Stimulated activated CD4-positive, alpha-beta T cell treated with anti-CD3 and anti-CD28 coated beads, TNF-alpha, amount 100 ng/mL, for 48 hours (primary cell): Measurements from ENCODE around the gene LRMDA.

Source experiments
- DNase-seq, 3 donors: peaks; one replicate each; pipeline ENCODE4 v3.0.0-alpha.2; 2020; ENCODE audit warnings: low read depth in 3 of 3

The LRMDA gene

DNA sequence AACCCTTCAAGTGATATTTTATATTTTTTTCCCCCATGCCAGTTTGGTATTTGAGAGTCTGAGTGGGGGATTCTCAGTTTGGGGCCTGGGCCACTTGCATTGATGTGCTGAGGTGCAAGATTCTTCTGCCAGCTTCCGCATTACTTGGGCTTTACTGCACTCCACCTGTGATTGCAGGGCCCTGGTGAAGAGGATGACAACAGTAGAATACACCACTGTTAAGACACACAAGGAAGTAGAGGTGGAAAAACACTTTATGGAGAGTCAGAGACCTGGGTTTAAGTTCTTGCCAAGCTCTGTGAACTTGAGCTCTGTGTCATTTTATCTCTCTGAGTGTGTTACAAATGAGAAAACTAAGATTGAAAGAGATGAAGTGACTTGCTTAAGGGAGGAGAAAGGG lies 209.4 kb downstream of the LRMDA start:
- no peak for DNase-seq

DNA sequence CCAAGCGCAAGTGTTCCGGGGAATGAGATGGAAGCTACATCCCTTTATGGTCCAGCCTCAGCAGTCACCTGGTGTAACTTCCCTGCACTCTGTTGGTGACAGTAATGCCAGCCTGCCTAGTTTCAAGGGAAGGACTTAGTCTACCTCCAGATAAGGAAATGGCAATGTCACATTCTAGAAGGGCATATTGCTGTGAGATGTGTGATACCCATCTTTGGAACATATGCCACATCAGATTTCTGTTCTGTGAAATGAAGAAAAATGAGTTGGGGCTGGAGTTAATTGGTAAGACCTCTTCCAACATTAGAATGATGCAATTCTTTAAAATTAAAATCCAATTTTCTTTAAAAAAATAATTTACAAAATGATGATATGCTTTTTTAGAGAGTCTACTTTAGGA lies 212.0 kb downstream of the LRMDA start:
- no peak for DNase-seq

DNA sequence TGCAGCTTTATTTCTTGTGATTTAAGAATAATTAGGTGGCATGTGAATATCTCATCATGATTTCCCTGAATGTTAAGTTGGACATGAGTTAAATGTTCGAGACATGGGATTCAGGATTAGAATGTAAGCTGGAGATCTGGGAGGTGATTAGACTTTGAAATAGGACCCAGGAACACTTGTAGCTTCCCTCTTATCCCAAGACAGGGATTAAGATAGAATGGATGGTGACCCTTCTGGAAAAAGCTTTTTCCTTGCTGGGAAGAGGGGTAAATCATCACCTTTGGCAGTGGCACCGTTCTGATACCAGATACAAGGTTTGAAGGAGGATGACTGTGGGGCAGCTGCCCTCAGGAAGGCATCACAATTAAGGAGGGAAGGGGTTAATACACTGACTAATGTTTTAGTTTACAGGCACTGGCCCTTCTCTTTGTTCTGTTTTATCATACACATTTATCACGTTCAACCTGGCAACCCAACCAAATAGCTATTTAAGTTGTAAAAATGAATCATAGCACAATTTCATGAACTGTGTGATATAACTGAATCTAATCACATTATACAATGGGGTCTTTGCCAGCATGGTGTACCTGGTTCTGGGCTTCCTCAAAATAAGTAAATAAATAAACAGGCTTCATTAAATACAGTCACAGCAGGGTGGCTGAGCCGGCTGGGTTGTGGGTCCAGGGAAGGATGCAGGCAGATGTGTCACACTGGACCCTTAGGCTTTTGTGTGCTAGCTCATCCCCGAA lies 212.7 kb downstream of the LRMDA start:
- DNase-seq: no peak

DNA sequence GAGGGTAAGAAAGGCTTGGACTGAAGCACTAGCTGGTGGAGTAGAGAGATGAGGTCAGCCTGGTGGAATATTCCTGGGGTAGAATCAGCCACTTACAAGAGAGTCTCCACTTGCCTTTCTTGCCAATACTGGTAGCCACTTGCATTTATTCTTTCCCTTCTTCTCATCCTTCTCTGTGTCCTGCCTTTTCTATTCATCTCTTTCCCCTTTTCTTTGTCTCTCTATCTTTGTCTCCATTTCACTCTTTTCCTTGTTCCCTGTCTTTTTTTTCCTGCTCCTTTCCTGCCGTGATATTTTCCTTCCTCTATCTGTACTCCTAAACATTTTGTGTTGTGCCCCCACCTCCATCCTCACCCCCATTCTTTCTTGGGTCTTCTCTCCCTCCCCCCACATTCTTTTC lies 214.3 kb downstream of the LRMDA start:
- DNase-seq: no peak

DNA sequence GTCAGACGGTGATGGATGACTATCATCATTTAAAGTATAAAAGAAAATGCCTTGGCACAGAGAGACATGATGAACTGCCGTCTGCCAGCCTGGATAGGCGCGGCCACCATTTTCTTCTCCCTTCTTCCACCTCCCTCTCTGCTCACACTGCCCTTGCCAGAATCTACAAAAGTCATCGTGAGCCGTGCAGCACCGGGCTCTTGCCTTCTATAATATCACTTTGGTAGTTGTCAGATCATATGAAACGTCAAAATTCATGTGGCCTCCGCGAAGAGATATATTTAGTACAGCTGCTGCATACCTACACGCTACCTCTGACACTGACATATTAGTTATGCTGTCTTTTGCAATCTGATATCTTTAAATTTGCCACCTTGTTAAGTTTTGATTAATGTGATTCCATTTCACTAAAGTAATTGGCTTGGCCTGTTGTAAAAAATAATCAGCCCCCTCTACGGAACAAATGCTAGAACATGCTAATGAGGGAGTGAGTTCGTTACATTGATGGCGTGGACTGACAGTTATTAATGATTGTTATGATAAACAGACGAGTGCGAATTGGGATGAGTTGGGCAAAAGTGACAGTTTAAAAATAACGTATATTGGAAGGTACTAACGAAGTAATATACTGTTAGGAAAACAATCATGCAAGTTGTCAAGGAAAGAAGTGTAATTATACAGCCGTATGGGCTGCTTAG lies 214.9 kb downstream of the LRMDA start:
- DNase-seq: no peak

DNA sequence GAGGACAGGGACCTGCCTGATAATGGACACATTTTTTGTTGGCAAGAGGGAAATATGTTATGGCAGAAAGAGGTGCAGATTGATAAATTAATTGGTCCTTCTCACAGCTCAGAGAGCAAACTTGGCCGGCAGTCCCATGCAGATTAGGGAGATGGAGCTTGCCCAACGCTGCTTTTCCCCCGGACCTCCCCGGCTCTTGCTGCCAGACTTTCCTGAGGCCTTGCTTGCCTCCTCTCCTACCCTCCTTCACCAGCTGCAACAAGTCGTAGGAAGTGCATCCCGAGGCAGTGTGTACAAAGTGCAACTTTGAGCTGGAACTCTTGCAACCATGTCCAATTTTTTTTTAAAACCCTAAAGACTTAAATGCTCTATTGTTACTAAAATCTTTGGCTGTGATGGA lies 215.5 kb downstream of the LRMDA start:
- no peak for DNase-seq

DNA sequence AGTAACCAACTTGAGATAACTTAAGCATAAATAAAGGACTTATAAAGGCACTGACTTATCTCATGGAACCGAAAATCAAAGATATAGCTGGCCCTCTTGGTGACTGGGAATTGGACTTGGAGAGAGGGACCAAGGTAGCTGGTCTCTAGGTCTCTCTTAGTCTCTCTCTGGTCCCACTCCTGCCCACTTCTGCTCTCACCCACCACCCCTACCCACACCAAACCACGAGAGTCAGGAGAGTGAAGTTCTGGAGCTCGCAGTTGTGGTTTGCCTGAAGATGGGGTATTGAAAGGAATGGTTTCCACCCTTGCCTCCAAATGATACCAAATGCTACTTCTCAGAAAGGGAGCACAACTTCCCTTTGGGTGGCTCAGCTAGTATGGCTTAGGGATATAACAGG lies 216.3 kb downstream of the LRMDA start:
- no peak for DNase-seq

DNA sequence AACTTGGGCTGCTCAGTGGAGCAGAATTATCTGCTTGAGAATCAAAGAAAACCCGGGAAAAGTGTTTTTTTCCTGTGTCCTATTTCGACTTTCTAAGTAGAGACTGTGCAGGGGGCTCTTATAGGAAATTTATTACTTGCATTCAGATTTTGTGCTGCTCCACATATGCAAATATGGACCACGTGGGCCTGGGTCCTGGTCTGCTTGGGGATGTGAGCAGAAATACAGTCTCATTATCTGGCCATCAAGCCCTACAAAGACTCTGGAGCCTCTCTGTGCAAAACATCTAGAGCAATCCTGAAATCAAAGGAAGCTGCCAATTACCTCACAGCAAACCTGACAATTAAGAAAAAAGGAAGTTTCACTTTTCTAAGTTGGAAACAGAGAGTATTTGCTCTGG lies 216.9 kb downstream of the LRMDA start:
- DNase-seq: no peak

DNA sequence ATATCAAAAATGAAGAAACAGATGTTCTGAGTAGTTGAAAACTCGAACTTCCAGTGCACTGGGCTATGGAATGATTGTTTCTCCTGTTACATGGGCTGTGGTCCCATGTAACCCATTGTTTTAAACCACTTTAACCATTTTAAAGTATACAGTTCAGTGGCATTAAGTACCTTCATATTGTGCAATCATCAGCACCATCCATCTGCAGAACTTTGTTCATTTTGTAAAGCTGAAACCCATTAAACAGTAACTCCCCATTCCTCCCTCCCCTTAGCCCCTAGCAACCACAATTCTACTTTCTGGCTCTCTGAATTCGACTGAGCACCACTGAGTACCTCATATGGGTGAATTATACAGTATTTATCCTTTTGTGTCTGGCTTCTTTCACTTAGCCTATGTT lies 217.4 kb downstream of the LRMDA start:
- DNase-seq: no peak

DNA sequence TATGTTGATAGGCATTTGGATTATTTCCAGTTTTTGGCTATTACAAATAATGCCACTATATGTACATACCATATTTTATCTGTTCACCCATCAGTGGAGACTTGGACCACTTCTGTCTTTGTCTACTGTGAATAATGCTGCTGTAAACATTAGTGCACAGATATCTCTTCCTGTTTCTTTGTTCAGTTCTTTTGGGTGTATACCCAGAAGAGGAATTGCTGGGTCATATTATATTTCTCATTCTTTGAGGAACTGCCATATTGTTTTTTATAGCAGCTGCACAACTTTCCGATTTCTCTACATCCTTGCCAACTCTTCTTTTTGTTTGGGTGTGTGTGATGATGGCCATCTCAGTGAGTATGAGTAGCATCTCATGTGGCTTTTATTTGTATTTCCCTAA lies 218.0 kb downstream of the LRMDA start:
- no peak for DNase-seq

DNA sequence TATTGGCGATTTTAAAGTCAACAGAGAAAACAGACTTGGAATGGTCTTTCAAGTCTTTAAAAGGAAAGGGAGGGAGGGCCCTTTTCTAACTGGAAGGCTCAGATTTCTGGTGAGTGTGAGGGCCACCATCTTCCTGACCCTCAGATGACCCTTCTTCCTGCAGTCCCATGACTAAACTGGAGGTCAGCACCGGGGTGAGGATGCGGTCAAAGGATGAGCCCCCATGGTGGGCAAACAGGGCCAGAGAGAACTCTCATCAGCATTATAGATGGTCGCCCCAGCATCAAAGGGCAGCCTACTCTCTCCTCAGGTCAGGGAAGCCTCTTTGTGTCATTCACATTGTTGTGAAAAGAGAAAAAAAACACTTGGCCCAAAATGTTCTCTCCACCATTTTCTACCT lies 219.2 kb downstream of the LRMDA start:
- DNase-seq: no peak

DNA sequence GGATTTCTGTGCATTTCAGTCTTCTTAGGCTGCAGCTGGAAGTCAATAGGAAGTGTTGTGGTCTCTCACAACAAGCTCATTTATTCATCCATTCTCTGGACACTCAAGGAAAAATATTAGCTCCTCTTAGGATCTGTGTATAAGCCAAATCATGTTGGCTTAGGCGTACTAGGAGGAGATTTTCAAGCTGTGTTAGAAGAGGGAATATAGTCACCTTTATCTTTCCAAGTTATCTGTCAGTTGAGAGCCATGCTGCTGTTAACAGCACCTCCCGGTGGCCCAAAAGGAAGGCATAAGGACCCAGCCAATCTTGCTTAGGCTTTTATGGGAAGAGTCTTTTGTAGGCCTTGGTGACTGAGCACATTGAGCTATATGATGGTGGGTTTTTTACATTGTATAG lies 220.0 kb downstream of the LRMDA start:
- DNase-seq: no peak

DNA sequence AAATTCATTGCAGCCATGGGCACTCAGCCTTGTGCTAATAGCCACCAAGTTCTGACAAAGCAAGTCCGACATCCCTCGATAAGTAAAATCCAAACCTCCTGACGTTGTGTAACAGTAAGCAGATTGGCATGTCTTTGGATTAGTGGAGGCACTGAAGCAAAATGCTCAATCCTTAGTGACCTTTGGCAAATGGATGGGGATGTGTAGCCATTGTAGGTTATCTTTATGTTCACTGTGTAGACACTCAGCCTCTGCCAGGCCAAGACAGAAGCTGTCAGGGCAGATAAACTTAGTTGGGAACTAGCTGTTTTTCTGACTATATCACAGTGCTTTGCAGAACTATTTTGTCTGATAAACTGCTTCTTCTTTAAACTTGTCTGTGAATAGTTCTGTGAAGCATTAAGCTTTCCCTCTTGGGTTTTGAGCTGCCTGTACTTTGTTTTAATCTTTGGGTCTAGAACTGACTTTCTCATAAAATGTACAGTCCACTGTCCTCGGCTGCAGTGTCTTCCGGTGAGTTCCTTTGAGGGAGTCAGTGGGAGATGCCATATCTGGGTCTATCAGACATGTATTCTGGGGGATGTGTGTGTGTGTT lies 220.8 kb downstream of the LRMDA start:
- no peak for DNase-seq

DNA sequence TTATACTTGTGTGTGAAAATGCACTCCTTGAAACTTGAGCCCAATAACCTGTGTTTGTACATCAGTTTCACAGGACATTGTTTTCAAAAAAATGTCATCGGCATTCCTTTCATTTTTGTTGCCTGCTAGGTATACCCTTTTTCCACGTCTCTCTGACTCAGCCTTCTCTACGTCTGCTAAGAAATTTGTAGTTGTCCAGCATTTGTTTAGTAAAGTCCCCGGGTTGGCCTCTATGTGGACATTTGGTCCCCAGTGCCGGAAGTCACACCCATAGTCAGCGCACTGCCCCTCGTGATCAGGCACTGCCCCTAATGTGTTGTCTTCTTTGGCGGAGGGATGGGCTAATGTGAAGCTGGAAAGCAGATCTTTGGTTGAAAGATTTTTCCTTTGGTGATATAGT lies 222.3 kb downstream of the LRMDA start:
- no peak for DNase-seq

DNA sequence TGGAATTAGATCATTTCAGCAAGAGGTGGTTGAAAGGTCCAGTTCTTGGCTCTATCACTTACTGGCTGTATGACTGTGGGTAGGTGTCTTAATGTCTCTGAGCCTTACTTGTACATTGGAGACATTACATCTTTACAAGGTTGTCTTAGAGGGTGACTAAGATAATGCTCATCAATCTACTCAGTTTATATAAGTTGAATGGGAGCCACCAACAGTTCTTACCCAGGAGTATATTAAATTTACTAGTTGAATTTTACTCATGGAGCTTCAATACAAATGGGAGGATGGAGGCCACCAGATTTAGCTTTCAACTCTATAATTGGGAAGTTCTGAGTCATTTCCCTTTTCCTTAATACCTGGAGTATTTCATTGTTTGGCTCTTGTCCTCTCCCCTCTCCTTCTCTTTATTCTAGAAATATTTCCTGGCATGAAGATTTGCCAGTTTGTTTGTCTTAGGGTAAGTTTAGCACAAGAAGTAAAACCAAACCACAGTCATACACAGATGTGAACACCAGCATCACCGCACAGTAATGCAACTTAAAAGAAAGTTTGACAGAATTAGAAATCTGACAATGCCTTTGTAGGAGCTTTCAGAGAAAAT lies 222.8 kb downstream of the LRMDA start:
- DNase-seq: no peak

DNA sequence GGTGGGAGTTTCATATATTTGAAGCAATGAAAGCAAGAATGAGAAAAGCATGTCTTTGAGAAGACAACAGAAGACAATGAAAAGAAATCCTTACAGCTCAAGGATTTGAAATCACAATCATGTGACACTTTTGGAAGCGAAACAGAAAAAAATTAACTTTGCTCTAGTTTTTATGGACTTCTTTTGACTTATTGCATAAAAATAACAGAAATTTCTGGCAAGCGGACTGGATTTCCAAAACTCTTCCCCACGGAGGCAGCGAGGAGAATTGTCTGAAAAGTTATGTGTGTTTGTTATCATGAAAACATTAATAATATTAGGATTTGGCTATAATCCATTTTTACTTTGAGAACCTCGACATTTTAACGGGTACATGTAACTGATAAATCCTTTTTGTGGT lies 223.3 kb downstream of the LRMDA start:
- DNase-seq: no peak

DNA sequence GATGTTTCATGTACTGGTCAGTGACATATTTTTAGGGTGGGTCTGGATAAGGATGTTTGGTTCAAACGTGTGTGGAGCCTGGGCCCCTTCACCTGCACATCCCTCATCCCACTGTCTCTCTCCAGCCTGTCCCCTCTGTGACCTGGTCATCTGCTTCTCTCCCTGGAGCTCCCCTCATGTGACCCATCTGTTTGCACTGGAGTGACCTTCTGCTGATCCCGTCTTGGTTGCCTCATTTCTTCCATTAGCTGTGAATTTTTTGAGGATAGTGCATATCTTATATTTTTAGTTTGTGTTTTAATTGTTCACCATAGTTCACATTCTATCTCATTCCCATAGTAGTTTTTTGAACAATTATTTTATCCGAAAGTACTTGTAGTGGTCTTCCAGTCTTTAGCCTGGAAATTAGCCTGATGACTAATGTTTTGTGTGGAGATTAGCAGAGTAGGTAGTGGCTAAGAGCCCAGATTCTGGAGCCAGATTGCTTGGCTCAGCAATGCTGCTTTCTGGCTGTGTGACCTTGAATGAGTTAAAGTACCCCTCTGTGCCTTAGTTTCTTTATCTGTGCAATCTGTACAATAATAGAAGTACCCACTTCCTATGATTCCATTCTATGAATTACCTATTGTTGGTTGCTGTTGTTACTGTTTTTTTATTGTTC lies 224.5 kb downstream of the LRMDA start:
- no peak for DNase-seq

DNA sequence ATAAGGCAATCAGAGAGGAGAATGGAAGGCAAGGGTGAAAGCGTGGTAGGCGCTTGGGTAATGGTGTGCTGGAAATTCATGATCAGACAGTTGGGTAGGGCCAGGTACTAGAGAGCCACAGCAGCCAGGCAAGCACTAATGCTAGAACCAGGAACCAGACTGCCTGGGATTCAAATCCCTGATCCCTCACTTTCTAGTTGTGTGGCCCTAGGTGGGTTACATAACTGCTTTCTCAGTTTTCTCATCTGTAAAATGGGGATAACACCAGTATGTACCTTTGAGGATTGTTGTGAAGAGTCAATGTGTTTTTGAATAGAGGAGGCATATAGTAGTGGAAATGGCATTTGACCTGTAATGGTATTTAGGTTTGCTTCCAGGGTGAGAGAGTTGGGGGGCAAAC lies 225.9 kb downstream of the LRMDA start:
- DNase-seq: no peak

DNA sequence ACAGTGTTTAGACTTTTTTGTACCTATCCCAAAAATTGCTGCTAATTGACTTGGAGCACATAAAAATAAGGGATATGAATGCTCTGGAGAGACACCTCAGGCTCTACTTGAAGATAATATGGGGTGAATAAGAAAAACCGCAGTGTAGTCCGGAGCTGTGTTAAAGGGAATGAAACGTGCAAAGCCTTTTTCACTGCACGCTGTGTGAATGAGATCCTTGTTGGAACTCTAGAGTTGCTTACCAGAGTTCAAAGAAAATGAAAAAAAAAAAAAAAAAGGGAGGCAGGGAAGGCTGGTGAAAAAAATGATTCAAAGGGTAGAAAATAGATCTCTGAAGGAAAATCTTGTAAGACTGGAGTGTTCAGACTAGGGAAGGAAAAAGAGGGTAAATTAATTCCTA lies 226.6 kb downstream of the LRMDA start:
- DNase-seq: no peak

DNA sequence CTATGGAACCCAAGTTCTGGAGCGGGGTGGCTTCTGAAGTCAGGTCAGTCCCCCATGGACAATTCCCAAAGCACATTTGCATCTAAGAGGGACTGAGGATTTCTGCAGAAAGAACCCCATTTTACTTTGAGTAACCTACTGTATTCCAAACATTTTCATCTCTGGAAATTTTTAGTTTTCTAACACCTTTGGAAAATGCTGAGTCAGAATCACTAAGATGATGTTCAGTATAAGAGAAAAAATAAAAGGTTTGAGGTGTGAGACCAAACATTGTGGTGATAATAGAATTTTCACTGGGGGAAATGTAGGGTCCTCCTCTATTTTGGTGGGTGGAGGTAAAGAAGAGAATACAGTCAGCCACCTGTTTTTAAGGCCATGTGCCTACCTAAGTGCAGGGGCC lies 227.1 kb downstream of the LRMDA start:
- DNase-seq: no peak

DNA sequence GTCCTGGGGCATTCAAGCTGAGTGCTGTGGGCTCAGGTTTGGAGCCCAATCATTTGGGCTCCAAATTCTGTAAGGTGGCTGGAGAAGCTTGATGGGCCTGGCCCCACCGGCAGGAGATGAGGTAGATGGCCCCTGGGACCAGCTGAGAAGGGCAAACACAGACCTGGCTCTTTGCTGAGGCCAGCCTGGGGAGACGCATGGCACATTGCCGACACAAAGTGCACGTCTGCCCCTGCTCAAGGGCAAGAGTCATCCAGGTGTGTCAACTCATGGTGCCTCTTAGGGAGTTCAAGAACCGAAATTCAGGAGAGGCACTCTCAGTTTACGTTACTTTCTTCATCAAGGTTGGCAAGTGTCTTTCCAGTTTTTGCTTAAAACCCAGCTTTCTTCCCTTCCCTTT lies 227.5 kb downstream of the LRMDA start:
- DNase-seq: no peak

DNA sequence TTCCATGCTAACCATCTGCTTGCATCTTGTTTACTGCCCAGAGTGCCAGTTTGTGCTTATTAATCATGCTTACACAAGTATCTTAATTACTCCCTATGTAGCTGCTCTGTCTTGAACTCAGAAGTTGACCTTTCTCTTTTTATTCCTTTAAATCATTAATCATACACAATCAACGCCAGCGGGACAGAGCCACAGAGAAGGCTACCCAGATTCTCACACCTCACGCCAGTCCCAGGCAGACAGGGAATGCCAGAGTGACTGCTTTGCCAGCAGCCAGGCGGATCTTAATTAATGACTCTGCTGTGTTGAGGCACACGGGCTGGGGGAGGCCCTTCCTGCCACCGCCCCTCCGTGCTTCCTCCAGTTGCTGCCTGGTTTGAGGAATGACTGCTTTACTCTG lies 229.4 kb downstream of the LRMDA start:
- DNase-seq: no peak
